ENCODE measurements around the gene REPIN1.

- TF ChIP-seq EZH2phosphoT487 (IDR thresholded peaks at IDR 0.05; ENCODE audit: borderline replicate concordance) = no peak
- no peak for TF ChIP-seq CTCF (conservative IDR thresholded peaks at IDR 0.05; ENCODE audit: low read length)
These were observed 27.1 kb upstream of the REPIN1 start, which contains the start of gene RARRES2 for GRCh38 chr7:150341263-150342120.

All from Loucy (cell line).